Effector memory CD8-positive, alpha-beta T cell (primary cell): ENCODE measurements around the gene TMOD2.
"Not testable (repeated sequence)": the region's sequence is repeated elsewhere in the genome, so short reads cannot be mapped to it uniquely, and the experiment has no call there.

Experiments used
- ATAC-seq: fragments of 150-1000 bp; cut with Tn5 transposase; replicated peaks from 2 replicates; pipeline ENCODE4 v1.10.0; 2021; ENCODE audit warnings: mild to moderate bottlenecking, moderate library complexity
- DNase-seq, 3 experiments: peaks; one replicate each; pipeline ENCODE4 v3.0.0; 2021
- H3K27ac Mint-ChIP-seq, 2 donors: one replicate each; pipeline ENCODE4 v1.8.0; 2022; ENCODE audit warnings: mild to moderate bottlenecking in 2 of 2, mixed read lengths in 2 of 2, moderate library complexity in 2 of 2
- H3K27me3 Mint-ChIP-seq, 2 donors: one replicate each; pipeline ENCODE4 v1.8.0; 2022; ENCODE audit warnings: mixed read lengths in 2 of 2
- H3K36me3 Mint-ChIP-seq: one replicate; pipeline ENCODE4 v1.8.0; 2022; ENCODE audit warnings: mild to moderate bottlenecking, moderate library complexity, mixed read lengths; ENCODE audit not compliant: insufficient read depth
- H3K4me1 Mint-ChIP-seq, 2 donors: one replicate each; pipeline ENCODE4 v1.8.0; 2022; ENCODE audit warnings: low read depth in 2 of 2, mixed read lengths in 2 of 2
- H3K4me3 Mint-ChIP-seq, 2 donors: one replicate each; pipeline ENCODE4 v1.8.0; 2022; ENCODE audit warnings: mild to moderate bottlenecking in 2 of 2, mixed read lengths in 2 of 2, moderate library complexity in 2 of 2
- H3K9me3 Mint-ChIP-seq, 2 donors: one replicate each; pipeline ENCODE4 v1.8.0; 2022; ENCODE audit warnings: mixed read lengths in 2 of 2

TMOD2 gene

DNA sequence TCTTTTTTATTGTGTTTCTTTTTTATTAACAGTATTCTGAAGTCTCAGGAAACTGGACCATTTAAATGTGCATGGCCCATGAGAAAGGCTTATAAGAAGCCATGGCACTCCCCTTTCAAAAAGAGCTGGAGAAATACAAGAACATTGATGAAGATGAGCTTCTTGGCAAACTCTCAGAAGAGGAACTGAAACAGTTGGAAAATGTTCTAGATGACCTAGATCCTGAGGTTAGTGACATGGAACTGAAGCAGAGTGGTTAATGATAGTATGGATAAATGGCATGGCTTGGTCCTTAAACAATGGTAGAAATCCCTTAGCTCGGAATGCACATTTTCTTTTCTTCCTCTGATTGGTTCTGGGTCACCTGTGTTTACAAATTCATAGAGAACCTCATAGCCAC lies 14.9 kb downstream of the TMOD2 start:
- Mint-ChIP-seq H3K27ac (no peak overlapping the region), H3K27me3 (no peaks in the 10 kb centered on the region), H3K36me3 (peaks cover 2% of the 10 kb centered on the region), H3K9me3 (no peaks in the 10 kb centered on the region), H3K4me3 (no peak overlapping the region), H3K4me1 (peaks cover 7 to 9% of the 10 kb centered on the region in 2 donors)
- DNase-seq: no peak
- ATAC-seq: no peak

DNA sequence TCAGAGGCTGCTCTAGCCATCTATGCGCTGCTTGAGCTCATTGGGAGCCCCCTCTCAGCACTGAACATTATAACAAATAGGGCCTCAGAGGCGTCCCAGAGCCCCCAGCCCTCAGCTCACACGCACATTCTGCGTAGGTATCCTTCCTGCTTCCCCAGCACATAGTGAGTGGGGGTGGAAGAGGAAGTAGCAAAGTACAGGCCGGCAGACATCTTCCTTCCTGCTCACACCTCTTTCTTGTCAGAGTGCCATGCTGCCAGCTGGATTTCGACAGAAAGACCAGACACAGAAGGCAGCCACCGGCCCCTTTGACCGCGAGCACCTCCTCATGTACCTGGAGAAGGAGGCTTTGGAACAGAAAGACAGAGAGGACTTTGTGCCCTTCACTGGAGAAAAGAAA lies 16.6 kb downstream of the TMOD2 start:
- peak; percentile 45 for ATAC-seq
- Mint-ChIP-seq H3K4me3 (peak overlapping the region in 1 of 2 donors; percentile 17), H3K27ac (peak overlapping the region; percentile 53 to 77), H3K36me3 (peaks cover 2% of the 10 kb centered on the region), H3K4me1 (peaks cover 9 to 11% of the 10 kb centered on the region in 2 donors), H3K27me3 (no peaks in the 10 kb centered on the region), H3K9me3 (no peaks in the 10 kb centered on the region)
- DNase-seq: peak in 1 of 3 experiments; percentile 20

DNA sequence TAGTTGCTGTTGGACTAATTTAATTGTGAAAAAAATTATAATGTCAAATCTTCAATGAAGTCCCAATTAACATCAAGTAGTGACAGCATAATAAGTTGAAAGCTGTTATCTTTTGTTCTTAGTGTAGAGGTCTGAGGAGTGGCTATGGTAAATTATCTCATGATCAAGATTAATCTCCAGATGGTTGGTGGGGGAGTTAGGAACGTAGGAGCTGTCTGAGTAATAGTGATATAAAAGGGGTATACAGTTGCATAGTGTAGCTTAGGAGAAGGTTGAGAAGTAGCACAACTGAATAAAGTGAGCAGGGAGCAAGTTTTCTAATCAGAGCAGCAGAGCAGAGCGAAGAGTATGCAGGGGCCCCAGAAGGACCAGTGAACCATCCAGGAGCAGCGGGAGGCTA lies 19.5 kb downstream of the TMOD2 start:
- no peak for ATAC-seq
- Mint-ChIP-seq H3K4me3 (no peak overlapping the region), H3K27ac (no peak overlapping the region), H3K4me1 (peaks cover 9 to 12% of the 10 kb centered on the region in 2 donors), H3K27me3 (no peaks in the 10 kb centered on the region), H3K36me3 (peaks cover 8% of the 10 kb centered on the region), H3K9me3 (no peaks in the 10 kb centered on the region)
- no peak for DNase-seq

DNA sequence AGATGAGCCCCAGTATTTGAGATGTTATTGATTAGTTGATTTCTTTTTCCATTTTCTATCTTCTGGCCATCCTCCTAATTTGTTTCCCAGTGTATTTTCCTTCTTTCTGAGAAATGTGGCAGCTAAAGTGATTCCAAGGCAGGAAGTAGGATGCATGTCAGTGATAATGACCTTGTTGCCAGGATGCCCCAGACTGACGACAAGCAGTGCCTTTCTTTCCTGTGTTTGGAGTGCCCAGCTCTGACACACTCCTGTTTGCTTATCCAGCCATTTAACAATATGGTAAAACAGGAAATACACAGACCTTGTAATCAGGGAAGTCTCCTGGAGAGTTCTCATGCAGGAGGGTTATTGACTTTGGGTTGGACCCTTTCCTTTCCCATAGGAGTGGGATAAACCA lies 20.4 kb downstream of the TMOD2 start:
- H3K27ac Mint-ChIP-seq: no peak overlapping the region
- H3K27me3 Mint-ChIP-seq: no peaks in the 10 kb centered on the region
- peaks cover 15 to 16% of the 10 kb centered on the region in 2 donors for H3K4me1 Mint-ChIP-seq
- H3K9me3 Mint-ChIP-seq: no peaks in the 10 kb centered on the region
- DNase-seq (no peak), ATAC-seq (no peak)
- no peak overlapping the region for H3K4me3 Mint-ChIP-seq
- peaks cover 5% of the 10 kb centered on the region for H3K36me3 Mint-ChIP-seq

DNA sequence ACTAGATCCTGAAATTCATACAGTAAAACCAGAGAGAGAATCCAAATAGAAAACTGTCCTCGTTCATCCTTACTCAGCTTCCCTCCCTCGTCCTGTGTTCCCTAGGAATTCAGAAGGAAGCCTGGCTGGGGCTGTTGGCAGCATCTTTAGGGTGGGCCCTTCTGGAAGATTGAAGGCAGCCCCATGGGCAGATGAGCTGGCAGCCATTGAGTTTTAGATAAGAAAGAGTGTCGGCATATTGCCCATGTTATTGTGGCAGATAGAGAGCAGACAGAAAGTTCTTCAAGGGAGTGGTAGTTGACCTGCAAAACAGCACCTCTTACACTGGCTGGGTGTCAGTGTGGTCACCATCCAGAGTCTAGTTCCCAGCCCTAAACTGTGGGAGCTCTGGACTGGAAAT lies 23.5 kb downstream of the TMOD2 start:
- H3K4me1 Mint-ChIP-seq: peaks cover 6 to 8% of the 10 kb centered on the region in 2 donors
- H3K27me3 Mint-ChIP-seq: no peaks in the 10 kb centered on the region
- H3K36me3 Mint-ChIP-seq: peaks cover 5% of the 10 kb centered on the region
- no peak for DNase-seq
- H3K9me3 Mint-ChIP-seq: no peaks in the 10 kb centered on the region
- H3K4me3 Mint-ChIP-seq: no peak overlapping the region
- no peak overlapping the region for H3K27ac Mint-ChIP-seq
- ATAC-seq: no peak

DNA sequence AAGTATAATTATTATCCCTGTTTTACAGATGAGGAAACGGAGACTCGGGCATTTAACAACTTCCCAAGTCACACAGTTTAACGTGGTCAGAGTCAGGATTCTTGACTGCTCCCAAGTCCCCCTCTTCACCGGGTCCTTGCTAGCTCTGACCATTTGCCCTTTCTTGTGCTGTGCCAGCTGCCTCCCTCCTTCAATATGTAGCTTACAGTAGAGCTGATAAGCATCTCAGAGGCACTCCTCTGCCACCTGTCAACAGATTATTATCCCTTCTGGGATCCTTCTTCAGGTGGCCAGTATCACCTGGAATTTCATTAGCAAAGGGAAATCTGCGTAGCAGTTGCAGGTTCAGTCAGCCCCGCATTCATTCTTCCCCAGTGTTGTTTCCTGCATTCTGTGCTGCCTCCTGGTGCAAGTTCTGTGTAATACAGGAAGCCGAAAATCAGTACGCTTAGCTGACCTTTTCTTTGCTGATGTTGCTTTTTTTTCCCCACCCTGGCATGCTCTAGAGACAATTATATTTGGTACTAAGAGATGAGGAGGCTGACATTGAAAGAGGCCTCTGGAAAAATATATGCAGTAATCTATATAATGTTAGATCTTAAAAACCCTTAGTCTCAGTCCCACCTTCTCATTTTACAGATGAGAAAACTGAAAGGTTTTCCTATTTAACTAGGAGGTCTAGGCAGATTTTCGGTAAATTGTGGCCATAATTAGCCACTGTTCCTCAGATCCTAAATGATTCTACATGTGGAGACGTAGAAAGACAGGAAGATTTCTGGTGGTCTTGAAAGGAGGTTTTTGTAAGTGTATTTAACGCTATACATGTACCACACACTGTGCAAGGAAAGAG lies 24.8 kb downstream of the TMOD2 start:
- H3K36me3 Mint-ChIP-seq: peaks cover 5% of the 10 kb centered on the region
- peak; percentile 29 to 48 (median 42) for DNase-seq
- H3K27ac Mint-ChIP-seq: peak overlapping the region in 1 of 2 donors; percentile 38

DNA sequence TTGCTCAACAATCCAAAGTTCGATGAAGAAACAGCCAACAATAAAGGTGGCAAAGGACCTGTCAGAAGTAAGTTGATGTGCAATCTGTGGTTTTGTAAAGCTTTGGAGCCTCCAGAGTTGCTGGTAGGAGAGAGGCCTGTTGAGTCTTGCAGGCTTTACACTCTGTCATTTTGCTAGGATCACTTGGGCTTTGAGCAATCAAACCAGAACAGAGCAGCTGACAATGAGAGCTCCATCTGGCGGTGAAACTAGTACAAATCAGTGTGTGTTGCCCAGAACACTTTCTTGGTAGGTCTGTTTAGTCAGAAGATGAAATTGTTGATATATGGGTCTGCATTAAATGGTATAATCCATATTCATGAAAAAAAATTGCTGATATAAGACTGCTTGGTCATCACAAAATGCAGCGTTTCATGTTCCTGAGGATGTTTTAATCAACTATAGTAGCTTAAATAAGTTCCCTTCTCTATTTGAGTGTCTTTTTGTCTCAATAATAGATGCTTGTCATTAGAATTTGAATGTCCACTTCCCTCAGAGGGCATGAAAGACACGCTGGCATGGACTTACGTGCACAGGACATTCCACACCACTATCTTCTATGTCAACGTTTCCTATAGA lies 25.7 kb downstream of the TMOD2 start:
- no peaks in the 10 kb centered on the region for H3K9me3 Mint-ChIP-seq
- peaks cover 5% of the 10 kb centered on the region for H3K36me3 Mint-ChIP-seq
- ATAC-seq: peak; percentile 87
- DNase-seq: peak; percentile 61 to 67 (median 62)
- H3K27me3 Mint-ChIP-seq: no peaks in the 10 kb centered on the region
- peaks cover 7 to 12% of the 10 kb centered on the region in 2 donors for H3K4me1 Mint-ChIP-seq
- H3K27ac Mint-ChIP-seq: no peak overlapping the region
- H3K4me3 Mint-ChIP-seq: no peak overlapping the region

More for the DNA sequence above, 24.8 kb downstream of the TMOD2 start:
- Mint-ChIP-seq H3K4me1 (peaks cover 6 to 8% of the 10 kb centered on the region in 2 donors), H3K4me3 (no peak overlapping the region), H3K9me3 (no peaks in the 10 kb centered on the region), H3K27me3 (no peaks in the 10 kb centered on the region)
- ATAC-seq: peak; percentile 77

DNA sequence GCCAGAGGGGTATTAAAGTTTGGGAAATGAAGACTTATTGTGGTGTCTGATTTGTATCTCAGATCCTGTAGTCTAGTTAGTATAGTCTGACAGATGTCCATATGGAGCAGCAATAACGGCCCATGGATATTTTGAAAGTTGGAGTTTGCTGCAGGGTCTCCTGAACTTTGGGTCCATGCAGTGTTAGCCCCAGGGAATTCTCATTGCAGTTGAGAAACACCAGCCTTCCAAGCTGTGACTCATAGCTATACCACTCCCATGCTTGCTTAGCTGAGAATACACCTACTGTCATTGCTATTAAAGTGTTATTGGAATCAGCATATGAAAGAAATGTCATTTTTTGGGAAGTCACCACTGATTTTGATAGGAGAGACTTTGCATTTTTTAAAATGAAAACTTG lies 29.2 kb downstream of the TMOD2 start:
- Mint-ChIP-seq H3K4me1 (peaks cover 4 to 12% of the 10 kb centered on the region in 2 donors), H3K27ac (no peak overlapping the region), H3K4me3 (no peak overlapping the region), H3K9me3 (no peaks in the 10 kb centered on the region), H3K27me3 (no peaks in the 10 kb centered on the region), H3K36me3 (peaks cover 10% of the 10 kb centered on the region)
- ATAC-seq (no peak), DNase-seq (no peak)

DNA sequence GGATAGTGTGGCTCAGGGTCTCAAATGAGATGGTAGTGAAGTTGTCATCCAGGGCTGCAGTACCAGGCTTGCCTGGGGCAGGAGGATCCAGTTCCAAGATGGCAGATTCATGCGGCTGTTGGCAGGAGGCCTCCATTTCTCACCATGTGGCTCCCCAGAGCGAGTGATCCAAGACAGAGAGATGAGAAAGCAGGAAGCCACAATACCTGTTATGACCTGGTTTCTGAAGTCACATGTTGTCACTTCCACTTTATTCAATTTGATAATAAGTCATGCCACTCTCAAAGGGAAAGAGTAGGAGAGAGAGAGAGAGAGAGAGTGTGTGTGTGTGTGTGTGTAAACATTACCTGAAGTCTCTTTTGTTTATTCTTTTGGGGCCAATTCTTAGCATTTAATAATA lies 30.1 kb downstream of the TMOD2 start:
- no peaks in the 10 kb centered on the region for H3K27me3 Mint-ChIP-seq
- H3K4me3 Mint-ChIP-seq: no peak overlapping the region
- ATAC-seq: no peak
- no peaks in the 10 kb centered on the region for H3K9me3 Mint-ChIP-seq
- no peak overlapping the region for H3K27ac Mint-ChIP-seq
- H3K36me3 Mint-ChIP-seq: peaks cover 9% of the 10 kb centered on the region
- peaks cover 0 to 6% of the 10 kb centered on the region in 2 donors for H3K4me1 Mint-ChIP-seq
- no peak for DNase-seq

DNA sequence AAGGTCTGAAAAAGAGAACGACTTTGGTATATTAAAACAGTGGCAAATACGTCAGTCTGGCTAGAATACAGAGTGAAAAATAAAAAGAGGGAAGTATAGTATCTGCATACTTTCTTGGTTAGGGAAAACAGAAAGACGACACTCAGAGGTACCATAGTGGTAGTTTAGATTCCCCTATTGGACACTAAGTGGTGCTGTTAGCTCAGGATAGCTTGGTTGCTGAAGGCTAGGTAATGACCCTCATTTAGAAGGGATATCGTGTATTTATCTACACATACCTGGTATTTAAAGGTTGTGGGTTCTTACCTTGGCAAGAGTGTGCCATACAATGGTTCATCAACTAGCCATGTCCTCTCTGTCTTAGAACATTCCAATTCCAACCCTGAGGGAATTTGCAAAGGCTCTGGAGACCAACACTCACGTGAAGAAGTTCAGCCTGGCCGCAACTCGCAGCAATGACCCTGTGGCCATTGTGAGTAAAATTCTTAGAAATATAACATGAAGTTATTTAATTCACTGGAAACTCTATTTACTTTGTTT lies 31.0 kb downstream of the TMOD2 start:
- H3K9me3 Mint-ChIP-seq: no peaks in the 10 kb centered on the region
- H3K27me3 Mint-ChIP-seq: no peaks in the 10 kb centered on the region
- no peak overlapping the region for H3K27ac Mint-ChIP-seq
- peaks cover 9% of the 10 kb centered on the region for H3K36me3 Mint-ChIP-seq
- DNase-seq: no peak
- ATAC-seq: no peak
- H3K4me1 Mint-ChIP-seq: peaks cover 0 to 5% of the 10 kb centered on the region in 2 donors
- no peak overlapping the region for H3K4me3 Mint-ChIP-seq

DNA sequence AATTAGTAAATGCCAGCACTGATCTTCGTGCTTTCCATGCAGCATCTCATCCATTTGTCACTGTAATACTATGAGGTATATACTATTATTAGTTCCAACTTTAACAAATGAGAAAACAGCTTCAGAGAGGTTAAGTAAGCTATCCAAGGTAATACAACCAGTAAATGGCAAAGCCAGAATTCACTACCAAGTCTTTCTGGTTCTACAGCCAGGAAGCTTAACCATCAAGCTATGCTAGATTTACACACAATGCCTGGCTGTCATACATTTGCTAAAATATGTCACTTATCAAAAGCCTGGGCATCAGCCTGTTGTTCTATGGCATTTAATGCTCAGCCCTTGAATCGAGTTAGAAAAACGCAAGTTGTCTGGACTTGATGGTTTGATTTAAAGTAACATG lies 32.6 kb downstream of the TMOD2 start:
- Mint-ChIP-seq H3K4me1 (peaks cover 0 to 5% of the 10 kb centered on the region in 2 donors), H3K4me3 (no peak overlapping the region), H3K27ac (no peak overlapping the region)

DNA sequence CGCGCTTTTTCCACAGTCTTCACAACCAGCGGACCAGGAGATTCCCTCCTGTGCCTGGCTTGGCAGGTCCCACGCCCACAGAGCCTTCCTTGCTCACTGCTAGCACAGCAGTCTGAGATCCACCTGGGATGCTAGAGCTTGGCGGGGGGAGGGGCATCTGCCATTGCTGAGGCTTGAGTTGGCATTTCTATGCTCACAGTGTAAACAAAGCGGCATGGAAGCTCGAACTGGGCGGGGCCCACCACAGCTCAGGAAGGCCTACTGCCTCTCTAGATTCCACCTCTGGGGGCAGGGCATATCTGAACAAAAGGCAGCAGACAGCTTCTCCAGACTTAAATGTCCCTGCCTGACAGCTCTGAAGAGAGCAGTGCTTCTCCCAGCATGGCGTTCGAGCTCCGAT lies 35.7 kb downstream of the TMOD2 start:
- not testable (repeated sequence) for H3K36me3 Mint-ChIP-seq, H3K27ac Mint-ChIP-seq, DNase-seq, H3K4me1 Mint-ChIP-seq, ATAC-seq, H3K9me3 Mint-ChIP-seq, H3K4me3 Mint-ChIP-seq, H3K27me3 Mint-ChIP-seq

More for the DNA sequence above, 32.6 kb downstream of the TMOD2 start:
- peaks cover 9% of the 10 kb centered on the region for H3K36me3 Mint-ChIP-seq
- DNase-seq: no peak
- no peaks in the 10 kb centered on the region for H3K27me3 Mint-ChIP-seq
- ATAC-seq: no peak
- H3K9me3 Mint-ChIP-seq: no peaks in the 10 kb centered on the region

DNA sequence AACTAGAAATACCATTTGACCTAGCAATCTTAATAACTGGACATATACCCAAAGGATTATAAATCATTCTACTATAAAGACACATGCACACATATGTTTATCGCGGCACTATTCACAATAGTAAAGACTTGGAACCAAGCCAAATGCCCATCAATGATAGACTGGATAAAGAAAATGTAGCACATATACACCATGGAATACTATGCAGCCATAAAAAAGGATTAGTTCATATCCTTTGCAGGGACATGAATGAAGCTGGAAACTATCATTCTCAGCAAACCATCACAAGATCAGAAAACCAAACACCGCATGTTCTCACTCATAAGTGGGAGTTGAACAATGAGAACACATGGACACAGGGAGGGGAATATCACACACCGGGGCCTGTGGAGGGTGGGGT lies 41.1 kb downstream of the TMOD2 start:
- H3K9me3 Mint-ChIP-seq, H3K27ac Mint-ChIP-seq, H3K4me1 Mint-ChIP-seq, H3K4me3 Mint-ChIP-seq, DNase-seq, ATAC-seq, H3K27me3 Mint-ChIP-seq, H3K36me3 Mint-ChIP-seq: not testable (repeated sequence)
